K562 (cell line): Measurements from ENCODE around the gene USP4. TPM values are rescaled to one million over a fixed set of nuclear protein-coding genes. Genes with fewer than 3 reads are reported as not detected.

Experiments
- ATAC-seq: fragments of 200-7000 bp; cut with Tn5 transposase; 3 replicates; pipeline ENCODE4 v1.9.1; 2020; ENCODE audit warnings: moderate library complexity
- BruUV-seq: library from RNA; stranded (reverse); fragments of 400-500 nt; replicated peaks from 2 replicates; lab custom pipeline; 2021; lab: Mats Ljungman, UMichigan
- CTCF ChIA-PET: fragments of 300-600 bp; formaldehyde crosslinking; extraction: SDS; loops from one replicate; lab custom pipeline; 2021; ENCODE audit warnings: low intra/inter-chr PET ratio; lab: Yijun Ruan, JAX
- POLR2A ChIA-PET: fragments of 300-600, 350-650 bp; sonication (Branson Sonifier 250); formaldehyde crosslinking; extraction: SDS; loops from one replicate; lab custom pipeline; 2021; ENCODE audit warnings: antibody characterized with exemption, inconsistent platforms; lab: Yijun Ruan, JAX
- DNase-seq, 4 experiments: peaks; one replicate each; pipeline versions ENCODE4 v3.0.0 to v3.0.0-alpha.2; 2011 to 2018; ENCODE audit warnings: low spot score in 3 of 4, mixed read lengths in 3 of 4; ENCODE audit errors: extremely low read depth in 1 of 4
- FAIRE-seq: peaks from 2 replicates; lab custom pipeline; 2011; peaks lifted over from hg19 to GRCh38; lab: Jason Lieb, UNC
- H2AFZ ChIP-seq: 2 replicates; pipeline ENCODE4 v1.6.0; 2011; ENCODE audit warnings: low read depth, low read length, control low read depth, inconsistent platforms
- H3K27ac ChIP-seq: fragments of 200-600 bp; 3 replicates; pipeline ENCODE4 v1.8.0; 2011; ENCODE audit warnings: low read depth, mild to moderate bottlenecking, control low read depth, inconsistent platforms, low read length, moderate library complexity, mixed read lengths; ENCODE audit errors: extremely low read depth
- H3K27me3 ChIP-seq, 2 experiments: fragments of 300-600 bp in 1 of 2; 2 replicates in 1 of 2; 3 replicates in 1 of 2; pipeline versions ENCODE4 v1.6.0 to v1.8.0; 2011; ENCODE audit warnings: inconsistent platforms in 2 of 2, low read length in 2 of 2, mild to moderate bottlenecking in 1 of 2, mixed read lengths in 1 of 2, moderate library complexity in 1 of 2; ENCODE audit not compliant: control insufficient read depth in 2 of 2, insufficient read depth in 2 of 2
- H3K36me3 ChIP-seq: fragments of 300-600 bp; 3 replicates; pipeline ENCODE4 v1.8.0; 2011; ENCODE audit warnings: mild to moderate bottlenecking, low read length, inconsistent platforms; ENCODE audit not compliant: control insufficient read depth, insufficient read depth
- H3K4me1 ChIP-seq, 2 experiments: fragments of 200-600 bp in 1 of 2; replicated peaks in 1 of 2; 2 replicates in 1 of 2; 3 replicates in 1 of 2; pipeline versions ENCODE4 v1.5.1 to v1.8.0; 2011; ENCODE audit warnings: inconsistent platforms in 2 of 2, low read length in 2 of 2, mild to moderate bottlenecking in 1 of 2, mixed read lengths in 1 of 2, moderate library complexity in 1 of 2; ENCODE audit not compliant: control insufficient read depth in 2 of 2, insufficient read depth in 2 of 2
- H3K4me2 ChIP-seq: 2 replicates; pipeline ENCODE4 v1.6.1; 2011; ENCODE audit warnings: low read length, control low read depth, inconsistent platforms, mixed read lengths; ENCODE audit not compliant: insufficient read depth
- H3K4me3 ChIP-seq: fragments of 200-600 bp; sonication (generic), shearing (Covaris generic); 2 replicates; pipeline ENCODE4 v1.5.1; 2016; ENCODE audit warnings: control low read depth, inconsistent platforms
- H3K79me2 ChIP-seq: fragments of 200-600 bp; 3 replicates; pipeline ENCODE4 v1.8.0; 2011; ENCODE audit warnings: low read length, inconsistent platforms; ENCODE audit not compliant: control insufficient read depth, insufficient read depth
- H3K9ac ChIP-seq, 2 experiments: 2 replicates each; pipeline versions ENCODE4 v1.6.0 to v1.6.1; 2011; ENCODE audit warnings: low read depth in 2 of 2, low read length in 2 of 2, control low read depth in 1 of 2, inconsistent platforms in 1 of 2, mild to moderate bottlenecking in 1 of 2, mixed read lengths in 1 of 2; ENCODE audit not compliant: insufficient read depth in 1 of 2
- H3K9me1 ChIP-seq: one replicate; pipeline ENCODE4 v1.6.0; 2011; ENCODE audit warnings: inconsistent platforms, mild to moderate bottlenecking, low read length, moderate library complexity; ENCODE audit not compliant: control insufficient read depth, insufficient read depth
- H3K9me3 ChIP-seq: replicated peaks from 2 replicates; pipeline ENCODE4 v1.5.1; 2011; ENCODE audit warnings: low read depth, low read length, inconsistent platforms; ENCODE audit not compliant: control insufficient read depth, insufficient read depth
- H4K20me1 ChIP-seq: replicated peaks from 2 replicates; pipeline ENCODE4 v1.6.1; 2011; ENCODE audit warnings: low read length, inconsistent platforms, mixed read lengths; ENCODE audit not compliant: control insufficient read depth, insufficient read depth
- ATF3 ChIP-seq, 2 experiments: fragments of 450-650 bp in 1 of 2; sonication (generic) in 1 of 2; formaldehyde crosslinking in 1 of 2; IDR thresholded peaks in 1 of 2; conservative IDR thresholded peaks in 1 of 2; 2 replicates each; pipeline versions ENCODE4 v1.6.1 to v1.8.1; 2016 to 2023; ENCODE audit warnings: mild to moderate bottlenecking in 2 of 2, moderate library complexity in 2 of 2, inconsistent platforms in 1 of 2, missing genetic modification reagents in 1 of 2
- ATF7 ChIP-seq: fragments of 450-650 bp; IDR thresholded peaks from 2 replicates; pipeline ENCODE4 v1.7.1; 2014; ENCODE audit warnings: mild to moderate bottlenecking, moderate library complexity
- CBX5 ChIP-seq: IDR thresholded peaks from 2 replicates; pipeline ENCODE4 v1.6.1; 2014; ENCODE audit warnings: low read depth, borderline replicate concordance
- CREM ChIP-seq: IDR thresholded peaks from 2 replicates; pipeline ENCODE4 v1.6.1; 2014; ENCODE audit warnings: antibody characterized with exemption, low read depth
- CSDE1 ChIP-seq, 2 experiments: fragments of 450-650 bp; IDR thresholded peaks; 2 replicates each; pipeline ENCODE4 v1.6.1; 2016; ENCODE audit warnings: mild to moderate bottlenecking in 1 of 2
- HNRNPUL1 ChIP-seq: fragments of 200-400 bp; formaldehyde crosslinking; IDR thresholded peaks from 2 replicates; pipeline ENCODE4 v1.6.1; 2017; ENCODE audit warnings: low read length
- KLF16 ChIP-seq: IDR thresholded peaks from 2 replicates; pipeline ENCODE4 v1.6.1; 2016; ENCODE audit warnings: antibody characterized with exemption
- KLF6 ChIP-seq: fragments of 250-450 bp; sonication (Bioruptor Pico); IDR thresholded peaks from 2 replicates; pipeline ENCODE4 v1.4.0; 2020; ENCODE audit warnings: mild to moderate bottlenecking, moderate library complexity, borderline replicate concordance
- MCM5 ChIP-seq: fragments of 450-650 bp; IDR thresholded peaks from 2 replicates; pipeline ENCODE4 v1.6.1; 2016; ENCODE audit warnings: low read depth
- NFIC ChIP-seq: fragments of 450-650 bp; IDR thresholded peaks from 2 replicates; pipeline ENCODE4 v1.6.1; 2017; ENCODE audit warnings: mild to moderate bottlenecking, inconsistent platforms
- PRMT5 ChIP-seq: sonication (generic); formaldehyde crosslinking; IDR thresholded peaks from 2 replicates; pipeline ENCODE4 v1.5.0; 2020; ENCODE audit warnings: missing genetic modification reagents
- SMAD1 ChIP-seq: fragments of 150-350 bp; IDR thresholded peaks from 2 replicates; pipeline ENCODE4 v1.6.1; 2014; ENCODE audit warnings: low read length, low read depth; ENCODE audit not compliant: partially characterized antibody
- TAF15 ChIP-seq: fragments of 200-400 bp; formaldehyde crosslinking; IDR thresholded peaks from 2 replicates; pipeline ENCODE4 v1.6.1; 2017; ENCODE audit warnings: mild to moderate bottlenecking, low read depth, low read length, moderate library complexity
- TAL1 ChIP-seq: fragments of 450-650 bp; IDR thresholded peaks from 2 replicates; pipeline ENCODE4 v1.6.1; 2016; ENCODE audit warnings: mild to moderate bottlenecking
- TRIM24 ChIP-seq, 2 experiments: fragments of 450-650 bp; IDR thresholded peaks; 2 replicates each; pipeline ENCODE4 v1.6.1; 2016
- ZNF143 ChIP-seq: sonication (generic); formaldehyde crosslinking; IDR thresholded peaks from 2 replicates; pipeline ENCODE4 v1.9.0; 2022; ENCODE audit warnings: mild to moderate bottlenecking, missing genetic modification reagents
- ZNF57 ChIP-seq: fragments of 450-650 bp; formaldehyde crosslinking; IDR thresholded peaks from 2 replicates; pipeline ENCODE4 v1.4.0; 2020; ENCODE audit warnings: mild to moderate bottlenecking, moderate library complexity
- in situ Hi-C: fragments of 300-500 bp; cut with MboI; formaldehyde crosslinking; loops from 4 replicates; pipeline ENCODE4 v1.15.0; 2018; ENCODE audit warnings: inconsistent platforms, mixed read lengths
- intact Hi-C: fragments of 100-400 bp; cut with micrococcal nuclease; formaldehyde crosslinking; loops from 2 replicates; pipeline ENCODE4 v1.14.2; 2022
- polyA plus RNA-seq, 8 experiments: library from polyadenylated mRNA; depleted of rRNA in 4 of 8; stranded (reverse) in 5 of 8; unstranded in 3 of 8; fragments of >200 nt; fragmentation: Nextera tagmentation in 2 of 8; fragmentation: Illumina TruSeq in 1 of 8; extraction: Ambion mirVana in 2 of 8; extraction: Trizol in 1 of 8; gene quantifications; 2 replicates each; pipeline versions ENCODE4 v1.2.1 to v1.2.3, GENCODE V29; 2011 to 2014; ENCODE audit warnings: inconsistent platforms in 1 of 8, missing spikeins in 1 of 8
- total RNA-seq, 7 experiments: library from RNA; depleted of rRNA in 6 of 7; stranded (reverse); fragments of >200 nt in 6 of 7; fragmentation: Illumina TruSeq in 2 of 7; extraction: Trizol in 2 of 7; gene quantifications; 2 replicates each; pipeline versions ENCODE4 v1.2.1 to v1.2.3, GENCODE V29; 2011 to 2021; ENCODE audit warnings: low replicate concordance in 1 of 7
- TF ChIP-seq, protein P1 (sequence below): IDR thresholded peaks from 2 replicates; pipeline ENCODE4 v1.6.1; 2011; ENCODE audit warnings: borderline replicate concordance, low read depth, mild to moderate bottlenecking, moderate library complexity, low read length; ENCODE audit not compliant: insufficient read depth, poor library complexity, severe bottlenecking

Gene USP4
- total and polyA plus RNA-seq, 9 of the 15 experiments (the other 6 are each of a cell fraction or from before 2014, with no cell fraction given), result 11.8 to 40.4 (median 22.9) TPM

DNA sequence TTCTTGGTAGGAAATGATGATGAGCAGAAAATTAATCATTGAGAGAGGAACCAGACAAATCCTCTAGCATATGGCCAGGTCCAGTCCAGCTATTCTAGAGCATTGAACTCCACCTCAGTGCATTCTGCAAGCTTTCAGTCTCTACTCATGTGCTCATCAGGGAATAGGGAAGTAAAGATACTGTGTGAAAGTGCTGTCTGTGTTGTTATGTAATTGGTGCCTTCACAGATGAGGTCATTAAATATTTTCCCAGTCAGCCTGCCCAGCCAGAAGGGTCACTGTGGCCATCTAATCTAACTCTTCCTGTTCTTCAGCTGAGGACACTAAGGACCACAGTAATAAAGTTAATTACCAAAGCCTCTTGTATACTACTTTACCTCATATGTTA, 91.0 kb downstream of the USP4 start:
- ATAC-seq, result peak; percentile 73
- in situ Hi-C loops (loop anchor here (25.0 kb wide), 1 partner anchor 1412 kb away; no protein-coding TSS in a partner anchor), intact Hi-C loops (no loop called here)
- no peaks in the 10 kb centered on the region for H3K9me1 ChIP-seq
- H3K27me3 ChIP-seq, result no peaks in the 10 kb centered on the region
- ChIA-PET CTCF (no interaction called here), POLR2A (interaction anchor here (1.9 kb wide), 1 partner anchor 10 kb away, joined by 6 read pairs; no protein-coding TSS in a partner anchor)
- no peak overlapping the region for H3K9ac ChIP-seq
- no peak overlapping the region for H3K4me2 ChIP-seq
- H4K20me1 ChIP-seq, result no peaks in the 10 kb centered on the region
- BruUV-seq, result no TSS peak
- no peak overlapping the region for H3K4me3 ChIP-seq
- H3K9me3 ChIP-seq, result no peaks in the 10 kb centered on the region
- no peak overlapping the region for H3K27ac ChIP-seq
- FAIRE-seq, result no peak
- no peaks in the 10 kb centered on the region for H3K79me2 ChIP-seq
- no peaks in the 10 kb centered on the region for H3K36me3 ChIP-seq
- peak overlapping the region; percentile 68; the same call in 1 of the 2 replicates for H2AFZ ChIP-seq
- DNase-seq, result peak in 1 of 4 experiments; percentile 12
- H3K4me1 ChIP-seq, result peaks cover 0 to 12% of the 10 kb centered on the region in 2 experiments; a peak in 3 of 5 replicates
- TF ChIP-seq ZNF57 (no peak), HNRNPUL1 (no peak), TRIM24 (IDR thresholded peaks at IDR 0.05) (no peak), ATF7 (peak; percentile 94), MCM5 (no peak), ZNF143 (CRISPR knock-in tag) (no peak), CBX5 (no peak), PRMT5 (CRISPR knock-in tag) (no peak), SMAD1 (peak; percentile 56), TAF15 (no peak), ATF3 (IDR thresholded peaks at IDR 0.05) (peak; percentile 76), ATF3 (CRISPR knock-in tag; conservative IDR thresholded peaks at IDR 0.05) (no peak), KLF16 (no peak), NFIC (no peak), CSDE1 (IDR thresholded peaks at IDR 0.05) (no peak), TAL1 (no peak), KLF6 (CRISPR knock-in tag) (no peak), CREM (peak; percentile 40; the same call in 1 of the 2 replicates)
- TF ChIP-seq, protein P1, sequence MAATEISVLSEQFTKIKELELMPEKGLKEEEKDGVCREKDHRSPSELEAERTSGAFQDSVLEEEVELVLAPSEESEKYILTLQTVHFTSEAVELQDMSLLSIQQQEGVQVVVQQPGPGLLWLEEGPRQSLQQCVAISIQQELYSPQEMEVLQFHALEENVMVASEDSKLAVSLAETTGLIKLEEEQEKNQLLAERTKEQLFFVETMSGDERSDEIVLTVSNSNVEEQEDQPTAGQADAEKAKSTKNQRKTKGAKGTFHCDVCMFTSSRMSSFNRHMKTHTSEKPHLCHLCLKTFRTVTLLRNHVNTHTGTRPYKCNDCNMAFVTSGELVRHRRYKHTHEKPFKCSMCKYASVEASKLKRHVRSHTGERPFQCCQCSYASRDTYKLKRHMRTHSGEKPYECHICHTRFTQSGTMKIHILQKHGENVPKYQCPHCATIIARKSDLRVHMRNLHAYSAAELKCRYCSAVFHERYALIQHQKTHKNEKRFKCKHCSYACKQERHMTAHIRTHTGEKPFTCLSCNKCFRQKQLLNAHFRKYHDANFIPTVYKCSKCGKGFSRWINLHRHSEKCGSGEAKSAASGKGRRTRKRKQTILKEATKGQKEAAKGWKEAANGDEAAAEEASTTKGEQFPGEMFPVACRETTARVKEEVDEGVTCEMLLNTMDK, result no peak
